NB4 (cell line): ENCODE data around the gene FSCN2.

Source experiments
- MYC ChIP-seq: IDR thresholded peaks from 2 replicates; pipeline ENCODE4 v1.6.1; 2011; ENCODE audit warnings: low read depth, low read length
- POLR2A ChIP-seq: IDR thresholded peaks from 2 replicates; pipeline ENCODE4 v1.6.1; 2011; ENCODE audit warnings: mild to moderate bottlenecking; ENCODE audit not compliant: insufficient read length; ENCODE audit errors: extremely low read depth
- TF ChIP-seq, protein P1 (sequence below): IDR thresholded peaks from one replicate; pipeline ENCODE4 v1.5.1; 2012; ENCODE audit warnings: low read depth, low read length
- TF ChIP-seq, protein P2 (sequence below): IDR thresholded peaks from 2 replicates; pipeline ENCODE4 v1.6.1; 2011; ENCODE audit warnings: low read depth, low read length

DNA sequence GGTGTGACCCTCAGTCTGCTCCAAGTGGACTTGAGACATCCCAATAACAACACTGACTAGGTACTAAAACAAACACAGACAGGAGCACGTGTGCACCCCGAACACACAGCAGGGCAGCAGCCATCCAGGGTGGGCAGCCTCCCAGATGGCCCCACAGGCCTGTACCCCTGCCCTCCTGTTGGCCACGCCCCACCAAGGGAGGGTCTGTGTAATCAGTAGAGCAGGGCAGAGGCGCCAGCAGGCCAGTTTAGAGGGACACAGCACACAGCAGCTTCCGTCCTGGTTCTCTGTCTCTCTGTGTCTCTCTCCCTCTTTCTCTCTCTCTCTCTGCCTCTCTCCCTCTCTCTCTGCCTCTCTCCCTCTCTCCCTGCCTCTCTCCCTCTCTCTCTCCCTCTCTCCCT lies 37.0 kb upstream of the FSCN2 start:
- TF ChIP-seq, protein P1, sequence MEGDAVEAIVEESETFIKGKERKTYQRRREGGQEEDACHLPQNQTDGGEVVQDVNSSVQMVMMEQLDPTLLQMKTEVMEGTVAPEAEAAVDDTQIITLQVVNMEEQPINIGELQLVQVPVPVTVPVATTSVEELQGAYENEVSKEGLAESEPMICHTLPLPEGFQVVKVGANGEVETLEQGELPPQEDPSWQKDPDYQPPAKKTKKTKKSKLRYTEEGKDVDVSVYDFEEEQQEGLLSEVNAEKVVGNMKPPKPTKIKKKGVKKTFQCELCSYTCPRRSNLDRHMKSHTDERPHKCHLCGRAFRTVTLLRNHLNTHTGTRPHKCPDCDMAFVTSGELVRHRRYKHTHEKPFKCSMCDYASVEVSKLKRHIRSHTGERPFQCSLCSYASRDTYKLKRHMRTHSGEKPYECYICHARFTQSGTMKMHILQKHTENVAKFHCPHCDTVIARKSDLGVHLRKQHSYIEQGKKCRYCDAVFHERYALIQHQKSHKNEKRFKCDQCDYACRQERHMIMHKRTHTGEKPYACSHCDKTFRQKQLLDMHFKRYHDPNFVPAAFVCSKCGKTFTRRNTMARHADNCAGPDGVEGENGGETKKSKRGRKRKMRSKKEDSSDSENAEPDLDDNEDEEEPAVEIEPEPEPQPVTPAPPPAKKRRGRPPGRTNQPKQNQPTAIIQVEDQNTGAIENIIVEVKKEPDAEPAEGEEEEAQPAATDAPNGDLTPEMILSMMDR = no peak
- TF ChIP-seq POLR2A (no peak), MYC (no peak)
- TF ChIP-seq, protein P2, sequence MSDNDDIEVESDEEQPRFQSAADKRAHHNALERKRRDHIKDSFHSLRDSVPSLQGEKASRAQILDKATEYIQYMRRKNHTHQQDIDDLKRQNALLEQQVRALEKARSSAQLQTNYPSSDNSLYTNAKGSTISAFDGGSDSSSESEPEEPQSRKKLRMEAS = no peak
